Measurements from ENCODE around the gene HBG1. TPM values are rescaled to one million over a fixed set of nuclear protein-coding genes. Genes with fewer than 3 reads are reported as not detected.

Gene HBG1
- total and polyA plus RNA-seq, 9 donors, result 3.7 TPM; not detected in 8

DNA sequence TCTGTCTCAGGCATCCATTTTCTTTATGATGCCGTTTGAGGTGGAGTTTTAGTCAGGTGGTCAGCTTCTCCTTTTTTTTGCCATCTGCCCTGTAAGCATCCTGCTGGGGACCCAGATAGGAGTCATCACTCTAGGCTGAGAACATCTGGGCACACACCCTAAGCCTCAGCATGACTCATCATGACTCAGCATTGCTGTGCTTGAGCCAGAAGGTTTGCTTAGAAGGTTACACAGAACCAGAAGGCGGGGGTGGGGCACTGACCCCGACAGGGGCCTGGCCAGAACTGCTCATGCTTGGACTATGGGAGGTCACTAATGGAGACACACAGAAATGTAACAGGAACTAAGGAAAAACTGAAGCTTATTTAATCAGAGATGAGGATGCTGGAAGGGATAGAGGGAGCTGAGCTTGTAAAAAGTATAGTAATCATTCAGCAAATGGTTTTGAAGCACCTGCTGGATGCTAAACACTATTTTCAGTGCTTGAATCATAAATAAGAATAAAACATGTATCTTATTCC lies 31.0 kb upstream of the HBG1 start:
- H3K9me3 ChIP-seq, result no peaks in the 10 kb centered on the region
- intact Hi-C loops (cut with DNase I), result no loop called here
- TF ChIP-seq CTCF (IDR thresholded peaks at IDR 0.05) (no peak), POLR2A (IDR thresholded peaks at IDR 0.05) (no peak), EP300 (IDR thresholded peaks at IDR 0.05) (no peak)
- H3K27me3 ChIP-seq, result no peaks in the 10 kb centered on the region
- peak; percentile 55 to 81 (median 66) for DNase-seq
- H3K36me3 ChIP-seq, result no peaks in the 10 kb centered on the region
- WGBS, 3 donors, result 33 to 39% (median 36%) methylated on average over 3 of the region's 3 CpGs
- H3K4me1 ChIP-seq (ENCODE audit: insufficient read depth), result peaks cover 2% of the 10 kb centered on the region
- H3K4me3 ChIP-seq, result no peak overlapping the region
- no peak overlapping the region for H3K27ac ChIP-seq

GRCh38 chr11:5279471-5280090 lies 29.9 kb upstream of the HBG1 start:
- TF ChIP-seq CTCF (IDR thresholded peaks at IDR 0.05) (no peak), POLR2A (IDR thresholded peaks at IDR 0.05) (no peak), EP300 (IDR thresholded peaks at IDR 0.05) (no peak)
- intact Hi-C loops (cut with DNase I), result loop anchor here in 1 of 4 donors (10.0 kb wide), 1 partner anchor 355 kb away; no protein-coding TSS in a partner anchor

DNA sequence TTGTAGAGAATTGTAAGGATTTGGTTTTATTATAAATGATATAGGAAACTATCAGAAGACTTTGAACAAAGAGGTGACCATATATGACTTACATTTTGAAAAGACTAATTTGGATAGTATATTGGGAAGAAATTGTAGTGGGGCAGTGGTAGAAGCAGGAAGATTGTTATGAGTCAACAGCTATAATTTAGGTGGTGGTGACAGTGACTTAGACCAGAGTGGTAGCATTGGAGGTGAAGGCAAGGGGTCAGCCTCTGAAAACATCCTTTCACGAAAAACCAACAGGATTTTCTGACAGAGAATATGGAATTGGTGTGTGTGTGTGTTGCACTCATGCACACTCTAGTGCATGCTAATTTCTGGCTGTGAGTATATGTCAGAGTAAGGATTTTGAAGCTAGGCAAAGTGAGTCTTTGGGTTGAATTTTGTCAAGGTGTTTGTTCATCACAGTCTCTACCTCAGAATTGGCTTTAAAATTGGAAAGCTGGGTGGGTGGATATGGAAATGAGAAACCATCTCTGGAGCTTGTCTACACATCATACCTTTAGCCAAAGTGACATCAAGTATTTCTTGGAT lies 28.2 kb upstream of the HBG1 start:
- no peak overlapping the region for H3K4me3 ChIP-seq
- no peak for TF ChIP-seq POLR2A (IDR thresholded peaks at IDR 0.05)
- no peak for TF ChIP-seq EP300 (IDR thresholded peaks at IDR 0.05)
- no peak for TF ChIP-seq CTCF (IDR thresholded peaks at IDR 0.05)
- no peaks in the 10 kb centered on the region for H3K36me3 ChIP-seq
- H3K9me3 ChIP-seq, result no peaks in the 10 kb centered on the region
- H3K27ac ChIP-seq, result no peak overlapping the region
- intact Hi-C loops (cut with DNase I), result loop anchor here in 1 of 4 donors (10.0 kb wide), 1 partner anchor 357 kb away; no protein-coding TSS in a partner anchor
- H3K27me3 ChIP-seq, result no peaks in the 10 kb centered on the region
- H3K4me1 ChIP-seq (ENCODE audit: insufficient read depth), result peaks cover 2% of the 10 kb centered on the region
- DNase-seq, result no peak
- WGBS, 3 donors, result 72 to 83% (median 79%) methylated on average over 1 of the region's 1 CpG

More at GRCh38 chr11:5279471-5280090, 29.9 kb upstream of the HBG1 start:
- Histone ChIP-seq H3K9me3 (no peaks in the 10 kb centered on the region), H3K27ac (no peak overlapping the region), H3K27me3 (no peaks in the 10 kb centered on the region), H3K4me3 (no peak overlapping the region), H3K36me3 (no peaks in the 10 kb centered on the region), H3K4me1 (ENCODE audit: insufficient read depth) (peaks cover 2% of the 10 kb centered on the region)
- no peak for DNase-seq
- 76 to 87% (median 82%) methylated on average over 4 of the region's 4 CpGs for WGBS, 3 donors

GRCh38 chr11:5276697-5277096 lies 27.0 kb upstream of the HBG1 start:
- Histone ChIP-seq H3K4me3 (no peak overlapping the region), H3K4me1 (ENCODE audit: insufficient read depth) (peaks cover 2% of the 10 kb centered on the region), H3K9me3 (no peaks in the 10 kb centered on the region), H3K27me3 (no peaks in the 10 kb centered on the region), H3K36me3 (no peaks in the 10 kb centered on the region), H3K27ac (no peak overlapping the region)
- intact Hi-C loops (cut with DNase I), result loop anchor here in 1 of 4 donors (10.0 kb wide), 1 partner anchor 358 kb away; no protein-coding TSS in a partner anchor
- no peak for DNase-seq
- TF ChIP-seq CTCF (IDR thresholded peaks at IDR 0.05) (no peak), POLR2A (IDR thresholded peaks at IDR 0.05) (no peak), EP300 (IDR thresholded peaks at IDR 0.05) (no peak)
- WGBS, 3 donors, result 88 to 93% (median 93%) methylated on average over 2 of the region's 2 CpGs
